Measurements from ENCODE around the gene ABCA13.

ABCA13 gene

GRCh38 chr7:48420206-48420605 is 248.9 kb downstream of the ABCA13 start:
- TF ChIP-seq CTCF (IDR thresholded peaks at IDR 0.05; ENCODE audit: low read depth, low read length) (no peak), EZH2phosphoT487 (IDR thresholded peaks at IDR 0.05; ENCODE audit: low read depth) (no peak)
- Histone ChIP-seq H3K9me3 (ENCODE audit: insufficient read depth, low read length) (no peaks in the 10 kb centered on the region), H2AFZ (ENCODE audit: low read depth, low read length) (no peak overlapping the region), H3K4me3 (ENCODE audit: low read length) (no peak overlapping the region), H3K4me2 (ENCODE audit: low read length) (no peak overlapping the region), H3K27me3 (ENCODE audit: low read depth, low read length) (no peaks in the 10 kb centered on the region), H3K27ac (ENCODE audit: low read length) (no peak overlapping the region), H3K4me1 (ENCODE audit: low read length) (no peaks in the 10 kb centered on the region), H3K79me2 (ENCODE audit: low read length) (no peaks in the 10 kb centered on the region), H3K36me3 (replicated peaks; ENCODE audit: low read depth, low read length) (no peaks in the 10 kb centered on the region), H4K20me1 (ENCODE audit: insufficient read depth, low read length) (no peaks in the 10 kb centered on the region), H3K9ac (ENCODE audit: low read length) (no peak overlapping the region)

DNA sequence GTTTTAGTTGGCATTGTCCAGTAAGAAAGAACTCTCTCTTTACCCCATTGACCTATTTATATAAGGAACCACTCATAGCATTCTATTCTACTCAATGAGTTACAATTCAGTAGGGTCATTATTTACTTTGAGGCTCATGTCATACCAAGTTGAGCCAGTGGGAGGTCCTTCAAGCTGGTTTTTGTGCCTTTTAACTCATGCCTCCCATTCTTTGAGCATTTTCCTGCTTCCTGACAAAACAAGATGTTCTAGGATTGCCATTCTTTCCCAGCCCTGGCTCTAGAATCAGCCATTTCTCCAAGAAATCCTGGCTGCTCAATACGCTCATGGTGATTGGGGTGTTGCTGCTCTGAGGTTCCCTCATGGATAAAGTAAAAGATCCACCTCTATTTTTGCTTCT is 250.1 kb downstream of the ABCA13 start:
- no peaks in the 10 kb centered on the region for H3K79me2 ChIP-seq (ENCODE audit: low read length)
- no peak overlapping the region for H3K9ac ChIP-seq (ENCODE audit: low read length)
- H3K4me1 ChIP-seq (ENCODE audit: low read length): no peaks in the 10 kb centered on the region
- no peaks in the 10 kb centered on the region for H3K9me3 ChIP-seq (ENCODE audit: insufficient read depth, low read length)
- no peaks in the 10 kb centered on the region for H3K36me3 ChIP-seq (replicated peaks; ENCODE audit: low read depth, low read length)
- no peak overlapping the region for H3K4me2 ChIP-seq (ENCODE audit: low read length)
- H2AFZ ChIP-seq (ENCODE audit: low read depth, low read length): no peak overlapping the region
- TF ChIP-seq CTCF (IDR thresholded peaks at IDR 0.05; ENCODE audit: low read depth, low read length) (no peak), EZH2phosphoT487 (IDR thresholded peaks at IDR 0.05; ENCODE audit: low read depth) (no peak)
- no peaks in the 10 kb centered on the region for H4K20me1 ChIP-seq (ENCODE audit: insufficient read depth, low read length)
- H3K27me3 ChIP-seq (ENCODE audit: low read depth, low read length): no peaks in the 10 kb centered on the region
- H3K27ac ChIP-seq (ENCODE audit: low read length): no peak overlapping the region
- H3K4me3 ChIP-seq (ENCODE audit: low read length): no peak overlapping the region

DNA sequence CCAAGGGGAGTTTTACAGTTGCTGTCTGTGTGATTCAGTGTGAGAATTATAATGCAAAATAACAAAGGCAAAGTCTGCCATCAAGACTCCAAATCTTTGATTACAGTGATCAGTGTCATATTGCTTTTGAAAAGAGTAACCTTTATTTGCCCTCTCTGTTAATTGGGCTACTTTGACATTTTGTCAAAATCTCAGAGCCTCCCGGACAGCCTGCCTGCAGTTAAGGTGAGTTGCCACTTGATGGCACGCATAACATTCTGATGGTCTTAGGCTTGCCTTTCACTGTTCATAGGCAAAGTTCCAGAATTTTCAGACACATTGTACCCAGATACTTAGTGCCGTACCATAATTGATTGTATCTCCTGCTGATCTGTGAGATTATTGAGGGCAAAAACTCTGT is 253.5 kb downstream of the ABCA13 start:
- Histone ChIP-seq H3K4me2 (ENCODE audit: low read length) (no peak overlapping the region), H3K4me1 (ENCODE audit: low read length) (no peaks in the 10 kb centered on the region), H3K27ac (ENCODE audit: low read length) (no peak overlapping the region), H3K9me3 (ENCODE audit: insufficient read depth, low read length) (no peaks in the 10 kb centered on the region), H3K79me2 (ENCODE audit: low read length) (no peaks in the 10 kb centered on the region), H3K9ac (ENCODE audit: low read length) (no peak overlapping the region), H3K27me3 (ENCODE audit: low read depth, low read length) (no peaks in the 10 kb centered on the region), H3K36me3 (replicated peaks; ENCODE audit: low read depth, low read length) (no peaks in the 10 kb centered on the region), H2AFZ (ENCODE audit: low read depth, low read length) (no peak overlapping the region), H3K4me3 (ENCODE audit: low read length) (no peak overlapping the region), H4K20me1 (ENCODE audit: insufficient read depth, low read length) (no peaks in the 10 kb centered on the region)
- TF ChIP-seq CTCF (IDR thresholded peaks at IDR 0.05; ENCODE audit: low read depth, low read length) (peak; percentile 77), EZH2phosphoT487 (IDR thresholded peaks at IDR 0.05; ENCODE audit: low read depth) (no peak)

DNA sequence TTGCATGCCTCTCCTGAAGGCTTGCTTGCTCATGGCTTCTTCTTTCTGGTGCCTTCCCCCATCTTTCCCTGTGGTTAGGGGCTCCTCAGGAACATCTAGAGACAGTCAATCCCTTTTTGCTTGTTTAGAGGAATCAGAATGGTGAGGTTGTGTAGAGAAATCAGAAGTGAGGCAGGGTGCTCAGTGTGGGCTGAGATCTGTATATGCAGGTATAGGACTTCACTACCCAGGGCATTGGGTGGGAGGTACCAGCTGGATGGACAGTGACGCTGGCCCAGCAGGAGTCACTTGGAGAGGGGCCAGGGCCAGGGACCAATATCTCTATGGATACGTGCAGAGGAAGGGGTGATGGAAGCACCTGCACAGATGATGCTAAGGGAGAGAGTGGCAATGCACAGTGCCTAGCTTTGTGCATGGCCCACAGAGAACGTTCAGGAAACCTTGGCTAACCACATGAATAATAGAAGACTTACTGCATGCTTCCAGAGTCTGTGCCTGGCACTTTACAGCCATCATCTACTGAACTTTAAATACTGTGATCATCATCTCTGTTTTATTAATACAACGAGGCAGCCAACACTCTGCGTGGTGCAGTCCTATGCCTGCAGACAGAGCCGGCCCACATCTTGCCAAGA is 255.2 kb downstream of the ABCA13 start:
- no peaks in the 10 kb centered on the region for H3K79me2 ChIP-seq (ENCODE audit: low read length)
- no peaks in the 10 kb centered on the region for H3K36me3 ChIP-seq (replicated peaks; ENCODE audit: low read depth, low read length)
- no peak overlapping the region for H3K9ac ChIP-seq (ENCODE audit: low read length)
- H4K20me1 ChIP-seq (ENCODE audit: insufficient read depth, low read length): no peaks in the 10 kb centered on the region
- H3K27me3 ChIP-seq (ENCODE audit: low read depth, low read length): no peaks in the 10 kb centered on the region
- no peak overlapping the region for H3K27ac ChIP-seq (ENCODE audit: low read length)
- TF ChIP-seq CTCF (IDR thresholded peaks at IDR 0.05; ENCODE audit: low read depth, low read length) (no peak), EZH2phosphoT487 (IDR thresholded peaks at IDR 0.05; ENCODE audit: low read depth) (no peak)
- no peaks in the 10 kb centered on the region for H3K9me3 ChIP-seq (ENCODE audit: insufficient read depth, low read length)
- H3K4me2 ChIP-seq (ENCODE audit: low read length): no peak overlapping the region
- no peaks in the 10 kb centered on the region for H3K4me1 ChIP-seq (ENCODE audit: low read length)
- no peak overlapping the region for H3K4me3 ChIP-seq (ENCODE audit: low read length)
- H2AFZ ChIP-seq (ENCODE audit: low read depth, low read length): no peak overlapping the region

Data from OCI-LY3 (cell line).